Measurements from ENCODE around the gene MROH7.

MROH7 gene

DNA sequence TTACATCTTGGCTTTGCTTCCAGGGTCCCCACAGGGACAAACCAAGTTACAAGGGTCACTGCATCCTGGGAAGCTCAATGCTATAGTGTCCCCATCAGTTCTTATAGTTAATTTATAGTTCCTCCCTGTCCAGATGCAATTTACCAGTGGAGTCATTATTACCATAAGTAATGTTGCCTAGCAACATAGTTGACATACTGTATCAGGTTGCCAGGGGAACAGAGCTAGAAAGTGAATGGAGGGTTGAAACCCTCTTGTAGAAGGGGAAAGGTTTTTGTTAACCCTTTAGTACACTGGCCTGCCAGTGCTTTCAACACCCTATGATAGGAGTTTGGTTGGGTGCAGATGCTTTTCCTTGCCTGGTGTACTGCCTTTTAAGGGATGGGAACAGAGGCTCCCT lies 39.8 kb downstream of the MROH7 start:
- TF ChIP-seq FOXP2 (optimal IDR thresholded peaks at IDR 0.05; ENCODE audit: borderline replicate concordance, extremely low read depth, extremely low read length, insufficient read depth) (no peak), SIN3A (IDR thresholded peaks at IDR 0.05; ENCODE audit: borderline replicate concordance, insufficient read depth, low read length) (no peak), TAF1 (IDR thresholded peaks at IDR 0.05; ENCODE audit: borderline replicate concordance, insufficient read depth, low read length) (no peak), POLR2AphosphoS5 (IDR thresholded peaks at IDR 0.05; ENCODE audit: low read depth, low read length) (no peak)

- TF ChIP-seq POLR2AphosphoS5 (IDR thresholded peaks at IDR 0.05; ENCODE audit: low read depth, low read length) (no peak), FOXP2 (optimal IDR thresholded peaks at IDR 0.05; ENCODE audit: borderline replicate concordance, extremely low read depth, extremely low read length, insufficient read depth) (no peak), REST (IDR thresholded peaks at IDR 0.05; ENCODE audit: insufficient read depth in 1 of 2, low read depth in 2 of 2, low read length in 2 of 2) (no peak), SIN3A (IDR thresholded peaks at IDR 0.05; ENCODE audit: borderline replicate concordance, insufficient read depth, low read length) (no peak), TAF1 (IDR thresholded peaks at IDR 0.05; ENCODE audit: borderline replicate concordance, insufficient read depth, low read length) (no peak)
Measured at GRCh38 chr1:54683453-54683852, 41.9 kb downstream of the MROH7 start.

GRCh38 chr1:54685335-54685905 lies 43.8 kb downstream of the MROH7 start:
- no peak for TF ChIP-seq FOXP2 (optimal IDR thresholded peaks at IDR 0.05; ENCODE audit: borderline replicate concordance, extremely low read depth, extremely low read length, insufficient read depth)

DNA sequence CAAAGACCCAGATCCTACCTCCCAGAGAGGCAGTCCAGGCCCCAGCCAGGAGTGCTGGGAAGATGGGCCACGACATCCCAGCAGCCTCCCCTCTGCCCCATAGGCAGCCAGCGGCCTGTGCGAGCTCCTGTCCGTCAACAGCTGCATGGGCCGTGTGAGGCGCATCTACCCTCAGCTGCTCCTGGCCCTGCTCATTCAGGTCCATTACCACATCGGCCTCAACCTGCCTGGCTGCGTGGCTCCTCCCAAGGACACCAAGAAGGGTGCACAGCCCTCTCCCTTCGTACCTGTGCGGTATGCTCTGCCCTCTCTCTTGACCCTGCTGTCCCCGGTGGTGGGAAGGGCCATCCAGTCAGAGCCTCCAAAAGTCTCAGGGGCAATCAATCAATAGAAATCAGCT lies 44.6 kb downstream of the MROH7 start:
- no peak for TF ChIP-seq POLR2AphosphoS5 (IDR thresholded peaks at IDR 0.05; ENCODE audit: low read depth, low read length)
- TF ChIP-seq SIN3A (IDR thresholded peaks at IDR 0.05; ENCODE audit: borderline replicate concordance, insufficient read depth, low read length) = no peak
- TF ChIP-seq TAF1 (IDR thresholded peaks at IDR 0.05; ENCODE audit: borderline replicate concordance, insufficient read depth, low read length) = no peak
- TF ChIP-seq FOXP2 (optimal IDR thresholded peaks at IDR 0.05; ENCODE audit: borderline replicate concordance, extremely low read depth, extremely low read length, insufficient read depth) = no peak
- TF ChIP-seq REST (IDR thresholded peaks at IDR 0.05; ENCODE audit: insufficient read depth in 1 of 2, low read depth in 2 of 2, low read length in 2 of 2) = no peak

GRCh38 chr1:54694771-54695170 lies 53.2 kb downstream of the MROH7 start:
- no peak for TF ChIP-seq POLR2AphosphoS5 (IDR thresholded peaks at IDR 0.05; ENCODE audit: low read depth, low read length)
- no peak for TF ChIP-seq FOXP2 (optimal IDR thresholded peaks at IDR 0.05; ENCODE audit: borderline replicate concordance, extremely low read depth, extremely low read length, insufficient read depth)
- TF ChIP-seq REST (IDR thresholded peaks at IDR 0.05; ENCODE audit: insufficient read depth in 1 of 2, low read depth in 2 of 2, low read length in 2 of 2) = no peak
- no peak for TF ChIP-seq SIN3A (IDR thresholded peaks at IDR 0.05; ENCODE audit: borderline replicate concordance, insufficient read depth, low read length)
- no peak for TF ChIP-seq TAF1 (IDR thresholded peaks at IDR 0.05; ENCODE audit: borderline replicate concordance, insufficient read depth, low read length)

GRCh38 chr1:54695221-54695620 lies 53.6 kb downstream of the MROH7 start:
- TF ChIP-seq FOXP2 (optimal IDR thresholded peaks at IDR 0.05; ENCODE audit: borderline replicate concordance, extremely low read depth, extremely low read length, insufficient read depth) = no peak
- no peak for TF ChIP-seq REST (IDR thresholded peaks at IDR 0.05; ENCODE audit: insufficient read depth in 1 of 2, low read depth in 2 of 2, low read length in 2 of 2)
- no peak for TF ChIP-seq POLR2AphosphoS5 (IDR thresholded peaks at IDR 0.05; ENCODE audit: low read depth, low read length)
- TF ChIP-seq TAF1 (IDR thresholded peaks at IDR 0.05; ENCODE audit: borderline replicate concordance, insufficient read depth, low read length) = no peak
- TF ChIP-seq SIN3A (IDR thresholded peaks at IDR 0.05; ENCODE audit: borderline replicate concordance, insufficient read depth, low read length) = no peak

All from PFSK-1 (cell line).